Stimulated activated CD4-positive, alpha-beta T cell treated with anti-CD3 and anti-CD28 coated beads, TNF-alpha, amount 100 ng/mL, for 4 hours (primary cell): ENCODE measurements around the gene VAMP2.
"Not testable (repeated sequence)": the region's sequence is repeated elsewhere in the genome, so short reads cannot be mapped to it uniquely, and the experiment has no call there.

Experiments
- DNase-seq, 3 experiments: peaks; one replicate each; pipeline ENCODE4 v3.0.0-alpha.2; 2020; ENCODE audit warnings: low read depth in 3 of 3

Gene VAMP2

DNA sequence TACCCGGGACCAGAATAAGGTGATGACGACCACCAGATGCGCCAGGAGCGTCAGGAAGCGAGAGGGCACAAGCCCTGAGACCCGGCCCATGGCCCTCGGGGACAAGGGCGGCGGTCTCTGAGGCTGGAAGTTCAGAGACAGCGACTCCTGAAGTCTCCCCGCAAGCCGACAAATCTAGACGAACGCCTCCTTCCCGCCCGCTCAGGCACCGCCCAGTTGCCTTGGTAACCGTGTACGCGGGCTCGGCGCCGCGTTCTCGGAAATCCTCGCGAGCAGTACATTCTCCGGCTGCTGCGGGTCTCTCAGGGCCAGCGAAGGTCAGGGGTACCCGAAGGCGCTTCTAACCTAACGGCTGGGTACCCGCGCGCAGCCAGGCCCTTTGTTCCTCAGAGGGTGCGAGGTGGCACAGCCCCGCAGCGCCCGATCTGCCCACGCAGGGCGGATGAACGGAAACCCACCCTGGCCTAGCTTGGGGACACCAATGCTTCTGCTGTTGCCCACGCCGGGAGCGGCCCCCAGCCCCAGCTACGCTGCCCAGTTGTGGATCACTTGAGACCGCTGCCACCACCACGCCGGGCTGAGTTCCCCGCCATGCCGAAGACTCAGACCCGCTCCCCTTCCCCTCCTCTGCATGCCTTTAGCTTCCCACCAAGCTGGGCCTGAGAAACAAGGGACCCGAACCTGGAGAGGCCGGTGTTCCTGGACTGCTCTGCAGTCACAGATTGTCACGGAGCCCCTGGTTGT lies 13.6 kb upstream of the VAMP2 start, which contains the start of gene TMEM107:
Gene TMEM107 (minus strand): TSS at position 184 of the 744 bp plus-strand sequence. CDS start 94 bp downstream, at position 90.
- DNase-seq, result peak in 2 of 3 experiments; percentile 74 to 76

DNA sequence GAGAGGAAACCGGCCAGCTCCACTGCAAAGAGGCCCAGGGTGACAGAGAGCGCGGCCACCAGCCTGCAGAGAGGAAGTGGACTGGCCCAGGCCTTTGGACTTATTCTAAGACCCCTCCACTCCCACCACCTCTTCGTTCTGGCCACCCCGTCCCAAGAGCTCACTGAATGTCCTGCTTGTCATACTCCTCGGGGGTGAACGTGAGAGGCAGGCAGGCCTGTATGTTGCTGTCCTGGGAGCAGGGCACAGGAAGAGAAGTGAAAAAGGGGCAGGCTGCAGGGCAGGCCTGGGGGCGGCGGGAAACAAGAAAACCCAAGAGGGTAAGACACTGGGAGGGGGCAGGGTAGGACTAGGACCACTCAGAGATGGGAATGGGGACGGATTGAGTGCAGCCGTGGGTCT lies 13.0 kb upstream of the VAMP2 start:
- DNase-seq, result no peak

DNA sequence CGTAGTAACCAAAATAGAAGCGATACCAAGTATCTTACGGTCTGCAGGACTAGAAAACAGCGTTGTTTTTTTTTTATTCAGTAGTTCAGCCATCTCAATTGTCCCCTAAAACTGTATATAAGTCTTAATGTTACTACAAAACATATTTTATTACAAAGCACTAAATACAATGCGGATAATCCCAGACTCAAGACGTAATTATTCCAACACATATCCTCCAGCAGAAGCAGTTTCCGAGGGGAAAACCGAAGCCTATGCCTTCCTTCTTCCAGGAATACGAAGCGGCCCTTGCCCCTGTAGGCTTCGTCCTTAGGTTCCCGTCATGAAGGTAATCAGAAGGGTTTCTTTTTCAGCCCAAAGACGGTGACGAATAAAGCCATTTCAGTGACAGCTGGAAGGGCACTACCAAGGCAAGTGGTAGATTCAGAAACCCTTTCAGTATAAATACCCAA lies 11.1 kb upstream of the VAMP2 start:
- no peak for DNase-seq

DNA sequence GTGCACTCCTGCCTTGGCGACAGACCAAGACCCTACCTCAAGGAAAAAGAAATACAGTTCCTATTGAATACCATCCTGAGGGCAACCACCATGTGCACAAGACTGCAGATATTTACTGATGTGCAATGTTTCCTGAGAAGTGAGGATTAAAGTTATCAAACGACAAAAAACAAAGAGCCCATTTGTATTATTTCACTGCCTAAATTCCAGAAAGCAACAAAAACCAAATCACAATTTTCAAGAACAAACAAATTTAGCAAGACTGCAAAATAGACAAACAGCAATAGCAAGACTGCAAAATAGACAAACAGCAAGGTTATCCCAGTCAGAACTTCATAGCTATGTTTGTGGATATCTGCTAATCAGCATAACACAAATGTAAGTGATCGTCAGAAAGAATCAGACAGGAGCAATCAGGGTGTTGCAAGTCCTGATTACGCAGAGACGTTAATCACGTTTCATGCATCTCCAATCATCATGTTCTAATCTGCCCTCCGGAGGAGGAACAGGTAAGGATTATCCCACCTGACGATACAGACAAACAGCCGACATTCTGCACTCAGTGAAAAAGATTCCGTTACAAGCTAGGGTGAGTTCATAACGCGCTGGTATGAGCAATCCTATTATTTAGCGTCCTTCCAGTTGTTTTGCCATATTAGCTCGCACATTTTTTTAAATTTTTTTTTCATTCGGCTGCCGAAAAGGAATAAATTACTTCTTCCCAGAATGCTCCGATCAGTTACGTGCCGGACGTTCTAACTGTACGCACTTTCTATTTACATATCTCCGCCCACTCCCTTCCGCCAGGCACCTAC lies 10.5 kb upstream of the VAMP2 start:
- DNase-seq, result peak in 2 of 3 experiments; percentile 62 to 65

DNA sequence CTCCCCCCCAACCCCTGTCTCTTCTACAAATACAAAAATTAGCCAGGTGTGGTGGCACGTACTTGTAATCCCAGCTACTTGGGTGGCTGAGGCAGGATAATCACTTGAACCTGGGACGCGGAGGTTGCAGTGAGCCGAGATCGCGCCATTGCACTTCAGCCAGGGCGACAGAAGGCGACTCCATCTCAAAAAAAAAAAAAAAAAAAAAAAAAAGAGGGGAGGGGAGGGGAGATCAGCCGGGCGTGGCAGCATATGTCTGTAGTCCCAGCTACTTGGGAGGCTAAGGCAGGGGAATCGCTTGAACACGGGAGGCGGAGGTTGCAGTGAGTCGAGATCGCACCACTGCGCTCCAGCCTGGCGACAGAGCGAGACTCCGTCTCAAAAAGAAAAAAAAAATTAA lies 7.4 kb upstream of the VAMP2 start:
- not testable (repeated sequence) for DNase-seq

DNA sequence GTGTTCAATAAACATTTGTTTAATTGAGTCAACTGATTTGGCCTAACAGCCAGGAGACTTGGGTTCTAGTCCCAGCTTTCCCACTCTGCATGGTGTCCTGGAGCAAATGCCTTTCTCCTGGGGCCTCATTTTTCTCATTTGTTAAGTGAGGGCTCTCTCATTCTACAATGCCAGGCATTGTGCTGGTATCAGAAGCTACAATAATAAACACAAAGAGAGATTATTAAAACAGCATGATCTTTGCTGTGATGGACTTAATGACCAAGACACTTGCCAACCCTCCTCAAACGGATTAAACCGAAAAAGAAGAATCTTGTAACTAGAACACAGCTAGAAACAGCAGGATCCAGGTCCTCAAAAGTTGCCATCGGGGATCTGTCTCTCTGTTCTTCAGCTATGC lies 4.8 kb upstream of the VAMP2 start:
- DNase-seq, result no peak

DNA sequence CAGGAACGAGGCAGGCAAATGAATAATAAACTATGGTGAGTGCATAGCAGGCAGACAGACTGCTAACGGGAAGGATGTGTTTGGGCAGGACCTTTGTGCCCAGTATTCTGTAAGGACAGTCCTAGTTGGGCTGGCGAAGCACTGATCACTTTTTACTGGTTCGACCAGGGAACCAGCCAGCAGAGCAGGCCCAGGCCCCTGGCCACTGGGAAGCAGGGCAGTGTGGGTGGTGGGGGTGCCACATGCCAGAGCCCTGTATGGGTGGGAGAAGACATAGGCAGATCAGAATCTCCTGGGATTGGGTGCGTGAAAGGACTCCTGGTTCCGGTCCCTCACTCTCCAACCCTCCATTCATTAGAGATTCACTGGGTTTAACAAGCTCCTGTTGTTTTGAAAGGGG lies 4.0 kb upstream of the VAMP2 start:
- no peak for DNase-seq

DNA sequence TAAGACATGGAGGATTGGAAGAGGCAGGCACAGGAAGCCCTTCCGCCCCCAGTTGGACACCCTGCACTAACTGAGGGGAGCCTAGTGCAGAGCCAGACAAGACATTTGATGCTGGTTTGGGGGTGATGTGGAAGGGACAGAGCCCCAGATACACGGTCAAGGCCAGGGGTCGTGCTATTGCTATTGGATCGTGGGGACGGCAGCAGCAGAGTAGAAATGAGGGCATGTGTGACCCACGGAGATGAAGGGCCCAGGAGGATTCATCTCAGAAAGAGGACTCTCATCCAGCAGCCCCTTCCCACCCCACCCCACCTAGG lies 2.0 kb upstream of the VAMP2 start:
- DNase-seq, result no peak

DNA sequence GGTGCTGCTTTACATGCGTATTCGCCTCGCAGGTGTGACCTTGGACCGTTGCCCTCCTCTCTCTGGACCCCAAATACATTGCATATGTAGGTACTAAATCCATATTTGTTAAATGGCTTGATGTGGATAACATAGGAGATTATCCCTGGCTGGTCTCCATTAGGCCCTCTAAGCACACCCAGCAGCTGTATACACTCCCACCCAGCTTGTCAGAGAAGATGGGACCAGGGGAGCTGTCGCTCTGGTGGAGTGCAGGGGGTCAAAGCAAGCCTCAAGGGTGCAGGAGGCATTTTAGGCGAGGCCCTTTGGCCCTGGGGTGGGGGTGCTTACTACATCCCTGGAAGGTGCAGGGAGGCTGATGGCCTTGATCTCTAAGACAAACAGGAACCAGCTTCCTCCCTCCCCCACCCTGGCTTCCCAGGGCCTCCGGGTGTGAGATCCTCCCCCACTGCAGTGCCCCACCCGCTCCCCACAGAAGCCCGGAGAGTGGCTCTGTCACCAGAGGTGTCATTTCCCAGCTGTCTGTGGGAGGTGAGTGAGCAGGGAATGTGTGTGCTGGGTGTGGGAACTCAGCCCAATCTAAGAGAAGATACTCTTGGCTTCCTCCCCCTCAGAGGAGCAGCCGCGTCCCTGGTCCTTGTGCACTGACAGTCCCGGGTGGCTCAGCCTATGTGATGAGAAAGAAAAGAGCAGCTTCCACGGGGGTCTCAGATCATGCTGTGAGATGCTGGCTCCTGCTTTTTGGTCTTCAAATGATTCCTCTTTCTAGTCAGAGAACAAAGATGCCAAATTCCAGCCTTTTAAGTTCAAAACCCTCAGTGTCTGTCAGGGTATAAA lies 1.4 kb upstream of the VAMP2 start:
- DNase-seq, result peak in 2 of 3 experiments; percentile 36 to 51

DNA sequence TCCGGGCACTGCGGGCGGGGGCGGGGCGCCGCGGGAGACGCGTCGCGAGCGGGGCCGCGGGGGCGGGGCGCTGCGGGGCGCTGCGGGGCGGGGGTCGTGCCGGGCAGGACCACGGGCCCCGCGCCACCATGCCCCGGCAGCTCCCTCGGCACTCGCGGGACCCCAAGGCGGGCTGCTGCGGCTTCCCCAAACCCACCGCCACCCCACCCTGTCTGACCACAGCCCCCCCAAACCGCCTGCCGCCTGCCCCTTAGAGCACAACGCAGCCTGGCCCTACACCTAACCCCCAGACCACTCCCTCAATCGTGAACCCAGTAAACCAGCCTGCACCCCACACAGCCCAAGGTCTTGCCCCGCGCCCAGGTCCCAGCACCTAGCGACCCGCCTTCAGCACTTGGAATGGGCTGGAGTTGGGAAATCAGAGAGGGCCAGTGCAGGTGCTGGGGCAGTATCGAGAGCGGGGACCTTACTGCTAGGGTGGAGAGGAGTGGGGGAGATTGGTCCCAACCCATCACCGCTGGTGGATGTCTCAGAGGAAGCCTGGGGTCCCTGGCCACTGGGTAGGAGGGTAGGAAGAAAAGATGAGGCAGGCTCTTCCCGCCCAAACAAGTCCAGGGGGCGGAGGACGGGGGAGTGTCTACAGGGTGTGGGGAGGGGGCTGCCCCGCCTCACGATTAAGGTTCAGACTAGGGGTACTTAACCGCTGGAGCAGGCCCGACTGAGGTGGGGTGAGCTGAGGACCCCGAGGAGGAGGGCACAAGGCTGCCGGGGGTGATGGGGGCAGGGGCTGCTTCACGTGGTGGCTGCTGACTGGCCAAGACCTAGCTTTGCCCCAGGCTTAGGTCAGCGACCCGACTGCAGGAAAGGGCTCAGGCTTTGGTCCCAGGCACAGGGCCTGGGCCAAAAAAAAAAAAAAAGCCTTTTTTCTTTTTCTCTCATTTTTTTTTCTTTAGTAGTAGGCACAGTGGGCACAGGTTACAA lies 539 bp upstream of the VAMP2 start:
- no peak for DNase-seq

DNA sequence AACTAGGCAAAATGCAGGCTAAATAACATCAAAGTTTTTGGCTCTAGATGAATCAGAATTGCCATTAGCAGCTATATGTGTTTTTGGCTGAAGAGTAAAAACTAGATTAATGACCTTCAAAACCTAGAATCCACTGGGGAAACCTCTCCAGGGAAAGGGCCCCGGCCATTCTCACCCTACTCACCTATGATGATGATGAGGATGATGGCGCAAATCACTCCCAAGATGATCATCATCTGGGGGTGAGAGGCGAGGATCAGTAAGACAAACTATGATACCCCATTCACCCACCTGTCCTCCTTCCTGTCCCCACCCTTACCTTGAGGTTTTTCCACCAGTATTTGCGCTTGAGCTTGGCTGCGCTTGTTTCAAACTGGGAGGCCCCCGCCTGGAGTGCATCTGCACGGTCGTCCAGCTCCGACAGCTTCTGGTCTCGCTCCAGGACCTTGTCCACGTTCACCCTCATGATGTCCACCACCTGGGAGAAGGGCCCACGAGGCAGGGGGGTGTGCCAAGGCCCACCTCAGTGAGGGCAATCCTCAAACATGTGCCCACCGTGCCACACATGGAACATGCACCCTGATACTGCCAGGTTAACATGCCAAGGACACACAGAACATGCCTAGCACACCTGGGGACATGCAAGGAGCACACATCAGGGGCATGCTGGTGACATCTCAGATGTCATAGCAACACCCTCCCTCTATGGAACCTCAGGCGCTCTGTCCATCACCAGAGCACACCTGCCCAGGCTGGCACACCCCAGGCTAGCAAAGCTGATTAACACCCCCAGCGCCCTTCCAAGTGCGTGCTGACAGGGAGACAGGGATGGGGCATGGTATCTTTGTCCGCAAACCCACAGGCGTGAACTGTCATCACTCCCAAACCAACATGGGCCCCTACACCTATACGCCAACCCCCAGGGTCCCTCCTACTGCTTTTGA lies 1.2 kb downstream of the VAMP2 start:
- DNase-seq, result no peak

DNA sequence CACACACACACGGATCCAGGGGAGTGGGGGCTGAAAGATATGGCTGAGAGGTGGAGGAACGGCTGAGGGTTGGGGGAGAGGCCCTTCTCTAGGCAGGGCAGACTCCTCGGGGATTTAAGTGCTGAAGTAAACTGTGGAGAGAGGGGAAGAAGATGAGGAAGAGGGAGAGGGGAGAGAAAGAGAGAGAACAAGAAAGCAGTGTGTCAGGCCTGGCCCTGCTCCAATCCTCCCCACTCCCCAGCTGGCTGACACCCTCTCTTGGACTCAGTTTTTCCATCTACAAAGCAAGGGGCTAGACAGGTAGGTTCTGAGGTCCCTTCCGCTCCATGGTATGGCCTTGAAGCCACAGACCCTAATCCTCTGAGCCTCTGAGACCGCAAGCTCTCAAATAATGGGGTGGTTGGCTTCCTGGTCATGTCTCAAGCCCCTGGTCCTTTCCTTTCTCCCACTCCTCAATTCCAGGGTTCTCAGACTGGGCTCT lies 2.0 kb downstream of the VAMP2 start:
- DNase-seq, result no peak

DNA sequence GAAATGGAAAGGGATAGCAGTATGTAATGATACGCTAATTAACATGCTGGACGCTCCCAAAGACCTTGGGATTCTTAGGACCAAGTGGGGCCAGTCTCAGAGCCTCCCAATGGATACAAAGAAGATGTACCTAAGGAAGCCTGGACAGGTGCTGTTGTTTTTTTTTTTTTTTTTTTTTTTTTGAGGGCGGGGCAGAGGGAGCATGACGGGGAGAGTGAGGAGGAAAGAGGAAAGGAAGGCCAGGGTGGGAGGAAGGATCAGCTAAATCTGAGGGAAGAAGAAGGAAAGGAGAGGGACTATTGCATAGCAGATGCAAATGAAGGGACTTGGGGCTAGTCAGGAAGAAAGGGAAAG lies 2.5 kb downstream of the VAMP2 start:
- DNase-seq, result no peak

DNA sequence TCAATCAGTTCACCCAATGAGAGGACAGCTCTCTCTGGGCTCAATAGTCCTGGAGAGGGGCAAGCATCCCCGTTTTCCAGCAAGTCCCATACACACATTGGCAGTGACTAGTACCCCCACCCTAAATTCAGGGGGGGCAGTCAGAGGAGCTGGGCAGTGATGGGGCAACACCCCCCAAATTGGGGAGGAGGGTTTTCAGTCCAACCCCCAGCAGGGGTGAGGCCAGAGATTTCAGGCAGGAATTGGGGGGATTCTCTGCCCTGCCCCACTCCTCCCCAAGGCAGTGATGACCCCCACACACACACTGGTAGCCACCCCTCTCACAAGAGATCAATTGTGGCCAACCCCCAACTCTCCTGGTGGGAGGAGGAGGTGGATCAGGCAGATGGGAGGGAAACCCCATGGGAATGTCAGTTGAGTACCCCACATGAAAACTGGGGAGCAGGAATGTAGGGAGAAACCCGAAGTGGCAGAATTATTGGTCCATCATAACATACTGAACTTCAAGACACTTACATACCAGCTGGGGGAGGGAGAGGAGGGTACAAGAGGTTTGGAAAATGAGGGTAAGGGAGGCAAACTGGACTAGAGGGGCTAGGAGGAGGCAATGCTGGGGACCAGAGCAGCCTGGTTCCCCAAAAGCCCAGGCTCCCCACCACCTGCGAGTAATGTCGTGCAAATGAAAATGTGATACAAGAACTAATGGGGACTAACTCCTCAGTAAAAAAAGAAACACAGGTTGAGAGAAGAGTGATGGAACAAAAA lies 3.1 kb downstream of the VAMP2 start:
- DNase-seq, result no peak

DNA sequence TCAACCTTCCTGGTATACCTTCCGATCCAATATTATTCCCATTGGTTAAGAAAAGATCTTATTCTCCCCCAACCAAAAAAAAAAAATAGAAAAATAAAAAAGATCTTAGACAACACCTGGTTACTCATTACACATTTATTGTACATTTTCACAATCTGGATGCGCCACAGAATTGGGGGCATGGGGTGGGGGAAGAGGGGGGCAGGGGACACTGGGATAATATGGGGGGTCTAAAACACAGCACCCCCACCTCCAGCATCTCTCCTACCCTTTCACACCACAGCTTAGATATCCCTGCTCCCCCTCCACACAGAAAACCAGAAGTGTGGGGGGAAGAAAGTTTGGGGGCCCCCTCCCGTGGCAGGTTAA lies 3.7 kb downstream of the VAMP2 start:
- DNase-seq, result no peak

DNA sequence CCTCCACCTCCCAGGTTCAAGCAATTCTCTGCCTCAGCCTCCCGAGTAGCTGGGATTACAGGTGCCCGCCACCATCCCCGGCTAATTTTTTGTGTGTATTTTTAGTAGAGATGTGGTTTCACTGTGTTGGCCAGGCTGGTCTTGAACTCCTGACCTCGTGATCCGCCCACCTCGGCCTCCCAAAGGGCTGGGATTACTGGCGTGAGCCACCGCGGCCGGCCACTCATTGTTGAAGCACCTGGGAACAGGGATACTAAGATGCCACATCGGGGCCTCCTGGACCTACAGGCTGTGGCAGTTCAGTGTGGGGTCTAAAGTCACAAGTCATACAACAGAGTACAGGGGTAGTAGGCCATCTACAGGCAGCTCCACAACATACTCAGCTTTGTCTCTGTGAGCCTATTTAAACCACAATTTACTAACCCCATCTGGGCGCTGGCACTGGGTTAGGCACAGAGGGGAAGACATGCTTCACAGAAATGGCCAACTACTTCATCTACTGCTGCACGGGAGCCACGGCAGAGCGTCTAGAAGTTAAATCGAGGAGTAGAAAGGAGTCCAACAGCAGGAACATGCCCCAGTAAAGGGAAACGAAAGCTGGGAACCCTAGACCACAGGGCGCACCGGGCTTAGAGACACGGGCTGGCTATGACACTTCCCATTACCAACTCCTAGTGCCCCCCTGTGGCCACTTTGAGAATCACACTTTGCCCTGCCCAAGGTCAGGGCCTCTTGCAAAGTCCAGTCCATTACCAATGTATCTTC lies 4.3 kb downstream of the VAMP2 start:
- peak; percentile 74 to 79 (median 76) for DNase-seq

DNA sequence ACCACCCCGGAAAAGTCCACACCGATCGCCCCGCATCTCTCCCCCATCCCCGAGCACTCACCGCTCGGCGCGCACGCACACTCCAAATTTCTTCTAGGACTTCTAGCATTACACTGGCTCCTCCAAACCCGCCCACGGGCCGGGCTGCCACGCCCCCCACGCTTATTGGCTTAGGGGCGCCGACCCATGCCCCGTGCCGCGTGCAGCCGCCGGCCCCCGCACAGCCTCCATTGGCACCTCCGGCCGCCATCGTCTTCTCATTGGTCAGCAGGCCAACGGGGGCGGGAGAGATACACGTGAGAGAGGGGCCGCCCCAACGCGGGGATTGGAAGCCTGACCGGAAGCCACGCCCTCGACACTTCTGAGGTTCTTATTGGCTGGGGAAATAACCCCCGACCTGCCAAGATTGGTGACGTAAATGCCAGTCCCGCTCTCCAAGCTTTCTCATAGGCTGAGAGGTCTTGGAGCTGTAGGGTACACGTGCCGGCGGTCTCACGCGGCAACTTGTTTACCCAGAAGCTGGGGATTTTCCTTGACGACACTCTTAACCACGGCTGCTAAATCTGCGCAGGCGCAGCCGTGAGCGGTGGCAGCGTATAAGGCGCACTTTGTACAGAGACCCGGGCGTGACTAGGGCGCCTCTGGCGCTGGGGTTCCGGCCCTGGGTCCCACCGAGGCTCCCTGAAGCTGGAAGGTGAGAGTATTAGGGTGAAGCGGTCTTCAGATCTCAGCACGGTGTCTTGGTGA lies 6.3 kb downstream of the VAMP2 start:
- DNase-seq, result peak; percentile 99 to 100 (median 100)

DNA sequence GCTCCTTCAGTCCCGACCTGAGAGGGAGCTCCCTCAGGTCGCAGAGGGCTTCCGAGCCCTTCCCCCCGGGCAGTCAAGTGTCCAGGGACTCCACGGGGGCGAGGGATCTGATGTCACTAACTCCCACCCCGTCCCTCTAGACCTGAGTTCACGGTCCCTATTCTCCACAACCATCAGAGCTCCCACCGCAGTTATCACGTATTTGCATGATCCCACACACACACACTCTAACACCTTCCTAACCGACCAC lies 6.8 kb downstream of the VAMP2 start:
- DNase-seq, result no peak
